KBM-7 (cell line): Measurements from ENCODE around the gene JAGN1.
A peak's percentile ranks its signal among the peaks of the same experiment; 100 is the strongest.
"Not testable (repeated sequence)": the region's sequence is repeated elsewhere in the genome, so short reads cannot be mapped to it uniquely, and the experiment has no call there.

Source experiments
- DNase-seq: peaks from one replicate; pipeline ENCODE4 v3.0.0-alpha.2; 2015
- in situ Hi-C: fragments of 300-500 bp; cut with MboI; formaldehyde crosslinking; loops from 2 replicates; pipeline ENCODE4 v1.14.3; 2020; ENCODE audit warnings: low sequenced_read_pairs, low pct_unique_long_range_greater_than_20kb, mixed read lengths

The JAGN1 gene

GRCh38 chr3:9890249-9891071 is at the start of gene JAGN1:
JAGN1 (plus strand) TSS chr3:9890610; CDS start chr3:9890723, 113 bp downstream.
- DNase-seq: peak; percentile 89
- in situ Hi-C loops: no loop called here

GRCh38 chr3:9841015-9841414 is 49.4 kb upstream of the JAGN1 start:
- in situ Hi-C loops: no loop called here
- DNase-seq: no peak

- peak; percentile 95 for DNase-seq
- in situ Hi-C loops: no loop called here
These were observed 46.5 kb upstream of the JAGN1 start, which contains the start of gene RPUSD3 for GRCh38 chr3:9843715-9844438. RPUSD3 (minus strand) TSS chr3:9844008; CDS start chr3:9843990, 18 bp downstream.

- in situ Hi-C loops: no loop called here
- no peak for DNase-seq
These were observed 44.2 kb upstream of the JAGN1 start for GRCh38 chr3:9846231-9846630.

GRCh38 chr3:9846931-9847488 is 43.4 kb upstream of the JAGN1 start:
- no peak for DNase-seq
- in situ Hi-C loops: no loop called here

GRCh38 chr3:9847870-9848269 is 42.5 kb upstream of the JAGN1 start:
- not testable (repeated sequence) for DNase-seq

GRCh38 chr3:9848860-9849259 is 41.5 kb upstream of the JAGN1 start:
- peak; percentile 38 for DNase-seq
- in situ Hi-C loops: not testable (repeated sequence)

More at GRCh38 chr3:9847870-9848269, 42.5 kb upstream of the JAGN1 start:
- in situ Hi-C loops: not testable (repeated sequence)

- DNase-seq, in situ Hi-C loops: not testable (repeated sequence)
These were observed 39.0 kb upstream of the JAGN1 start for GRCh38 chr3:9851383-9851782.

- in situ Hi-C loops: not testable (repeated sequence)
These were observed 38.5 kb upstream of the JAGN1 start for GRCh38 chr3:9851926-9852325.

GRCh38 chr3:9852528-9852927 is 37.9 kb upstream of the JAGN1 start:
- DNase-seq: no peak
- in situ Hi-C loops: no loop called here

More at GRCh38 chr3:9851926-9852325, 38.5 kb upstream of the JAGN1 start:
- not testable (repeated sequence) for DNase-seq

GRCh38 chr3:9854291-9854940 is 36.0 kb upstream of the JAGN1 start:
- DNase-seq: not testable (repeated sequence)

GRCh38 chr3:9855594-9855993 is 34.8 kb upstream of the JAGN1 start:
- in situ Hi-C loops: no loop called here

More at GRCh38 chr3:9854291-9854940, 36.0 kb upstream of the JAGN1 start:
- in situ Hi-C loops: not testable (repeated sequence)

GRCh38 chr3:9859530-9860025 is 30.8 kb upstream of the JAGN1 start:
- in situ Hi-C loops: no loop called here
- no peak for DNase-seq

More at GRCh38 chr3:9855594-9855993, 34.8 kb upstream of the JAGN1 start:
- no peak for DNase-seq

- DNase-seq: no peak
- in situ Hi-C loops: no loop called here
These were observed 29.2 kb upstream of the JAGN1 start for GRCh38 chr3:9861201-9861600.

GRCh38 chr3:9861626-9862130 is 28.7 kb upstream of the JAGN1 start:
- DNase-seq: no peak
- in situ Hi-C loops: no loop called here

GRCh38 chr3:9862391-9863057 is 27.9 kb upstream of the JAGN1 start:
- in situ Hi-C loops: no loop called here

GRCh38 chr3:9863058-9863772 is 27.2 kb upstream of the JAGN1 start:
- in situ Hi-C loops: no loop called here
- no peak for DNase-seq

More at GRCh38 chr3:9862391-9863057, 27.9 kb upstream of the JAGN1 start:
- no peak for DNase-seq
